Fibroblast of lung (primary cell): ENCODE results near the gene SDHAF1. TPM values are rescaled to one million over a fixed set of nuclear protein-coding genes. Genes with fewer than 3 reads are reported as not detected.

Experiments used
- DNase-seq, 2 donors: peaks; one replicate each; pipeline versions ENCODE4 v3.0.0 to v3.0.0-alpha.2; 2010; ENCODE audit warnings: low read depth in 2 of 2
- H2AFZ ChIP-seq: 2 replicates; pipeline ENCODE4 v1.5.1; 2012; ENCODE audit warnings: low read length, control low read depth, inconsistent platforms
- H3K27ac ChIP-seq: 2 replicates; pipeline ENCODE4 v1.5.1; 2011; ENCODE audit warnings: low read length, control low read depth; ENCODE audit not compliant: insufficient read depth
- H3K27me3 ChIP-seq: 2 replicates; pipeline ENCODE4 v1.5.1; 2011; ENCODE audit warnings: mild to moderate bottlenecking, low read length; ENCODE audit not compliant: control insufficient read depth, insufficient read depth
- H3K36me3 ChIP-seq: 2 replicates; pipeline ENCODE4 v1.5.1; 2011; ENCODE audit warnings: low read length; ENCODE audit not compliant: control insufficient read depth, insufficient read depth
- H3K4me1 ChIP-seq: 2 replicates; pipeline ENCODE4 v1.5.1; 2011; ENCODE audit warnings: low read length; ENCODE audit not compliant: control insufficient read depth, insufficient read depth; ENCODE audit errors: extremely low read depth
- H3K4me2 ChIP-seq: 2 replicates; pipeline ENCODE4 v1.5.1; 2011; ENCODE audit warnings: low read length, control low read depth; ENCODE audit not compliant: insufficient read depth; ENCODE audit errors: extremely low read depth
- H3K4me3 ChIP-seq, 4 experiments: fragments of 200-600 bp in 1 of 4; sonication (generic) in 1 of 4; replicated peaks in 1 of 4; 2 replicates each; pipeline ENCODE4 v1.5.1; 2011 to 2016; ENCODE audit warnings: low read length in 4 of 4, low read depth in 3 of 4, mild to moderate bottlenecking in 3 of 4, control low read depth in 2 of 4, inconsistent platforms in 1 of 4, mixed read lengths in 1 of 4; ENCODE audit not compliant: insufficient read depth in 1 of 4; ENCODE audit errors: control extremely low read depth in 1 of 4
- H3K79me2 ChIP-seq: 2 replicates; pipeline ENCODE4 v1.5.1; 2012; ENCODE audit warnings: mild to moderate bottlenecking, low read length, inconsistent platforms; ENCODE audit not compliant: control insufficient read depth, insufficient read depth
- H3K9ac ChIP-seq: 2 replicates; pipeline ENCODE4 v1.5.1; 2011; ENCODE audit warnings: mild to moderate bottlenecking, low read length, control low read depth; ENCODE audit not compliant: insufficient read depth
- H3K9me3 ChIP-seq: 2 replicates; pipeline ENCODE4 v1.5.1; 2012; ENCODE audit warnings: low read depth, low read length; ENCODE audit not compliant: control insufficient read depth, insufficient read depth
- H4K20me1 ChIP-seq: 2 replicates; pipeline ENCODE4 v1.5.1; 2011; ENCODE audit warnings: low read length; ENCODE audit not compliant: control insufficient read depth, insufficient read depth; ENCODE audit errors: extremely low read depth
- CTCF ChIP-seq, 2 donors: IDR thresholded peaks in 1 of 2; conservative IDR thresholded peaks in 1 of 2; 1 replicate in 1 of 2; 2 replicates in 1 of 2; pipeline ENCODE4 v1.5.1; 2011 to 2012; ENCODE audit warnings: low read length in 2 of 2, control low read depth in 1 of 2, inconsistent platforms in 1 of 2, low read depth in 1 of 2, mild to moderate bottlenecking in 1 of 2
- EZH2 ChIP-seq: IDR thresholded peaks from 2 replicates; pipeline ENCODE4 v1.5.1; 2012; ENCODE audit warnings: low read length, control low read depth, mild to moderate bottlenecking; ENCODE audit errors: missing control alignments
- polyA plus RNA-seq, 2 donors: library from polyadenylated mRNA; depleted of rRNA in 1 of 2; stranded (reverse) in 1 of 2; unstranded in 1 of 2; fragments of >200 nt; gene quantifications; 2 replicates each; pipeline ENCODE4 v1.2.1, GENCODE V29; 2011 to 2012; ENCODE audit warnings: missing spikeins in 1 of 2
- total RNA-seq: library from RNA; depleted of rRNA; stranded (reverse); fragments of >200 nt; gene quantifications from 2 replicates; pipeline ENCODE4 v1.2.1, GENCODE V29; 2014

The SDHAF1 gene
- total and polyA plus RNA-seq, 2 donors (not counting 1 experiment from before 2014, with no cell fraction given): 6.4 to 7.8 TPM

- Histone ChIP-seq H3K27me3 (peaks cover 14% of the 10 kb centered on the region), H3K4me1 (no peaks in the 10 kb centered on the region), H3K27ac (no peak overlapping the region), H3K4me2 (no peak overlapping the region), H2AFZ (no peak overlapping the region), H3K4me3 (no peak overlapping the region), H4K20me1 (no peaks in the 10 kb centered on the region), H3K79me2 (no peaks in the 10 kb centered on the region), H3K9me3 (no peaks in the 10 kb centered on the region), H3K9ac (no peak overlapping the region), H3K36me3 (no peaks in the 10 kb centered on the region)
- TF ChIP-seq CTCF (conservative IDR thresholded peaks at IDR 0.05 in 1 of 2, IDR thresholded peaks at IDR 0.05 in 1 of 2; ENCODE audit: low read depth in 1 of 2, low read length in 2 of 2) (no peak), EZH2 (no peak)
- DNase-seq: no peak
Observed at GRCh38 chr19:35988824-35989223, 6.2 kb upstream of the SDHAF1 start.

- no peaks in the 10 kb centered on the region for H3K4me1 ChIP-seq
- no peak overlapping the region for H3K9ac ChIP-seq
- H4K20me1 ChIP-seq: no peaks in the 10 kb centered on the region
- H3K4me3 ChIP-seq: no peak overlapping the region
- H3K9me3 ChIP-seq: no peaks in the 10 kb centered on the region
- H3K36me3 ChIP-seq: no peaks in the 10 kb centered on the region
- H3K4me2 ChIP-seq: no peak overlapping the region
- TF ChIP-seq EZH2: no peak
- TF ChIP-seq CTCF (conservative IDR thresholded peaks at IDR 0.05 in 1 of 2, IDR thresholded peaks at IDR 0.05 in 1 of 2; ENCODE audit: low read depth in 1 of 2, low read length in 2 of 2): no peak
- no peak overlapping the region for H3K27ac ChIP-seq
- DNase-seq: no peak
- H2AFZ ChIP-seq: no peak overlapping the region
- peaks cover 14% of the 10 kb centered on the region for H3K27me3 ChIP-seq
- no peaks in the 10 kb centered on the region for H3K79me2 ChIP-seq
Observed at GRCh38 chr19:35990156-35990555, 4.8 kb upstream of the SDHAF1 start.

GRCh38 chr19:35990771-35991730, 3.9 kb upstream of the SDHAF1 start:
- H3K27ac ChIP-seq: no peak overlapping the region
- peaks cover 12% of the 10 kb centered on the region for H3K27me3 ChIP-seq
- H4K20me1 ChIP-seq: no peaks in the 10 kb centered on the region
- TF ChIP-seq CTCF (conservative IDR thresholded peaks at IDR 0.05 in 1 of 2, IDR thresholded peaks at IDR 0.05 in 1 of 2; ENCODE audit: low read depth in 1 of 2, low read length in 2 of 2) (no peak), EZH2 (no peak)
- DNase-seq: no peak
- H3K9me3 ChIP-seq: no peaks in the 10 kb centered on the region
- no peaks in the 10 kb centered on the region for H3K4me1 ChIP-seq
- H3K4me3 ChIP-seq: no peak overlapping the region
- H3K79me2 ChIP-seq: peaks cover 6% of the 10 kb centered on the region
- H2AFZ ChIP-seq: no peak overlapping the region
- H3K9ac ChIP-seq: no peak overlapping the region
- no peaks in the 10 kb centered on the region for H3K36me3 ChIP-seq
- H3K4me2 ChIP-seq: no peak overlapping the region
